WTC11 (cell line): ENCODE results near the gene TNNI2.

ENCODE experiments used
- CTCF ChIP-seq: fragments of 200-600 bp; IDR thresholded peaks from 2 replicates; pipeline ENCODE4 v1.8.0; 2022; ENCODE audit warnings: antibody characterized with exemption
- ETV6 ChIP-seq: sonication (generic); formaldehyde crosslinking; IDR thresholded peaks from 2 replicates; pipeline ENCODE4 v1.8.1; 2022; ENCODE audit warnings: mild to moderate bottlenecking, missing genetic modification reagents
- FOXJ3 ChIP-seq: sonication (generic); formaldehyde crosslinking; IDR thresholded peaks from 2 replicates; pipeline ENCODE4 v1.9.0; 2021; ENCODE audit warnings: missing genetic modification reagents, mild to moderate bottlenecking, borderline replicate concordance
- HMGXB4 ChIP-seq: sonication (generic); formaldehyde crosslinking; IDR thresholded peaks from 2 replicates; pipeline ENCODE4 v1.8.1; 2023; ENCODE audit warnings: mild to moderate bottlenecking, moderate library complexity, missing genetic modification reagents
- ZMAT4 ChIP-seq: fragments of 250-450 bp; sonication (Bioruptor Pico); IDR thresholded peaks from 2 replicates; pipeline ENCODE4 v1.9.0; 2021; ENCODE audit warnings: mild to moderate bottlenecking

- TF ChIP-seq CTCF (no peak), ZMAT4 (CRISPR knock-in tag) (no peak), HMGXB4 (CRISPR knock-in tag) (no peak), FOXJ3 (CRISPR knock-in tag) (no peak), ETV6 (CRISPR knock-in tag) (no peak)
These were observed 45.5 kb downstream of the TNNI2 start for GRCh38 chr11:1884303-1884700.
